Parathyroid adenoma (tissue), 2 donors: ENCODE measurements around the gene EXOSC10.

Experiments used
- H2AFZ ChIP-seq: fragments of 300-600 bp; sonication (generic); one replicate; pipeline ENCODE4 v1.7.0; 2017; ENCODE audit warnings: antibody characterized with exemption, mild to moderate bottlenecking
- H3K27ac ChIP-seq: fragments of 300-600 bp; sonication (generic); one replicate; pipeline ENCODE4 v1.7.0; 2017
- H3K27me3 ChIP-seq: fragments of 300-600 bp; sonication (generic); one replicate; pipeline ENCODE4 v1.7.0; 2017; ENCODE audit warnings: low read length; ENCODE audit not compliant: control insufficient read depth, insufficient read depth
- H3K36me3 ChIP-seq: fragments of 300-600 bp; sonication (generic); one replicate; pipeline ENCODE4 v1.7.0; 2017; ENCODE audit warnings: low read length; ENCODE audit not compliant: control insufficient read depth, insufficient read depth
- H3K4me1 ChIP-seq: fragments of 300-600 bp; sonication (generic); one replicate; pipeline ENCODE4 v1.7.0; 2017; ENCODE audit warnings: control low read depth
- H3K4me2 ChIP-seq: fragments of 300-600 bp; sonication (generic); one replicate; pipeline ENCODE4 v1.7.0; 2017; ENCODE audit warnings: low read length
- H3K4me3 ChIP-seq: fragments of 300-600 bp; sonication (generic); one replicate; pipeline ENCODE4 v1.7.0; 2017; ENCODE audit warnings: low read depth, low read length
- H3K79me2 ChIP-seq: fragments of 300-600 bp; sonication (generic); one replicate; pipeline ENCODE4 v1.7.0; 2017; ENCODE audit warnings: control low read depth
- H3K9ac ChIP-seq: fragments of 300-600 bp; sonication (generic); one replicate; pipeline ENCODE4 v1.7.0; 2017; ENCODE audit warnings: mild to moderate bottlenecking
- H3K9me3 ChIP-seq: fragments of 300-600 bp; sonication (generic); one replicate; pipeline ENCODE4 v1.7.0; 2017; ENCODE audit warnings: low read length; ENCODE audit not compliant: control insufficient read depth
- CTCF ChIP-seq: fragments of 300-600 bp; sonication (generic); IDR thresholded peaks from one replicate; pipeline ENCODE4 v1.7.0; 2017; ENCODE audit warnings: antibody characterized with exemption, mild to moderate bottlenecking
- donor health status: primary hyperparathyroidism.

EXOSC10 gene

GRCh38 chr1:11058595-11059154 is 41.0 kb downstream of the EXOSC10 start:
- peak overlapping the region; percentile 87 for H2AFZ ChIP-seq
- H3K4me1 ChIP-seq, result no peaks in the 10 kb centered on the region
- no peak overlapping the region for H3K27ac ChIP-seq
- H3K9ac ChIP-seq, result no peak overlapping the region
- H3K4me2 ChIP-seq, result peak overlapping the region; percentile 92
- H3K27me3 ChIP-seq, result no peaks in the 10 kb centered on the region
- no peaks in the 10 kb centered on the region for H3K36me3 ChIP-seq
- H3K79me2 ChIP-seq, result no peaks in the 10 kb centered on the region
- H3K4me3 ChIP-seq, result peak overlapping the region; percentile 58
- H3K9me3 ChIP-seq, result no peaks in the 10 kb centered on the region
- no peak for TF ChIP-seq CTCF

DNA sequence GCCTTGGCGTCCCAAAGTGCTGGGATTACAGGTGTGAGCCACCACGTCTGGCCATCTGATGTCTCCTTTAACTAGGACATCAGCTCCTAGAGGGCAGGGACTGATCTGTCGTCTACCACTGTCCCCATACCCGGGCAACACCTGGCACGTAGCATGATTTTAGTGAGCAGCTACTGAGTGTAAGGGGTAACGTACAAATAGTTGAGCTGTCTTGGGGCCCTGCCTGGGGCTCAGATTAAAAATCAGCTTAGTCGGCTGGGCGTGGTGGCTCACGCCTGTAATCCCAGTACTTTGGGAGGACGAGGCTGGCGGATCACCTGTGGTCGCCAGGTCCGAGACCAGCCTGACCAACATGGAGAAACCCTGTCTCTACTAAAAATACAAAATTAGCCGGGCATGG is 41.6 kb downstream of the EXOSC10 start:
- Histone ChIP-seq H3K27ac (no peak overlapping the region), H3K79me2 (no peaks in the 10 kb centered on the region), H3K4me3 (no peak overlapping the region), H3K9me3 (no peaks in the 10 kb centered on the region), H3K9ac (no peak overlapping the region), H2AFZ (no peak overlapping the region), H3K36me3 (no peaks in the 10 kb centered on the region), H3K4me2 (no peak overlapping the region), H3K27me3 (no peaks in the 10 kb centered on the region), H3K4me1 (no peaks in the 10 kb centered on the region)
- no peak for TF ChIP-seq CTCF

GRCh38 chr1:11057477-11057876 is 42.2 kb downstream of the EXOSC10 start:
- Histone ChIP-seq H3K27ac (no peak overlapping the region), H3K4me1 (no peaks in the 10 kb centered on the region), H3K36me3 (no peaks in the 10 kb centered on the region), H3K9me3 (no peaks in the 10 kb centered on the region), H3K9ac (no peak overlapping the region), H3K27me3 (no peaks in the 10 kb centered on the region), H3K4me3 (no peak overlapping the region), H2AFZ (no peak overlapping the region), H3K79me2 (no peaks in the 10 kb centered on the region), H3K4me2 (no peak overlapping the region)
- no peak for TF ChIP-seq CTCF

DNA sequence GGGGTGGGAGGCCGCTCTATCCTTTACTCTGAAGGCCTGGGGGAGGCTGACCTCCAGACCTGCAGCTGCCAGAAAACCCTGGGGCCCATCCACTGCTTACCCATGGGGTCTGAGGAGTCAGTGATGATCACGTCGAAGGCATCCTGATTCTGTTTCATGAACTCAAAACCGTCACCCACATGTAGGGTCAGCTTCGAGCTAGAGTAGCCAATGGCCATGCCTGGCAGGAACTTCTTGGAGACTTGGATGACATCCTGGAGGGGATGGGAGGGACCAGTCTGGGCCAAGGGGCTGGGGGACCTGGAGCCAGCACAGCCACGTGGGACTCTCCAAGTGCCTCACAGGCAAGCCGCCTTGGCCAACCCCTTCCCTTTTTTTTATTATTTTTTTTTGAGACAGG is 43.2 kb downstream of the EXOSC10 start:
- H3K36me3 ChIP-seq, result no peaks in the 10 kb centered on the region
- no peak overlapping the region for H2AFZ ChIP-seq
- H3K4me2 ChIP-seq, result no peak overlapping the region
- TF ChIP-seq CTCF, result no peak
- H3K79me2 ChIP-seq, result no peaks in the 10 kb centered on the region
- H3K27ac ChIP-seq, result no peak overlapping the region
- H3K4me3 ChIP-seq, result no peak overlapping the region
- H3K4me1 ChIP-seq, result no peaks in the 10 kb centered on the region
- H3K27me3 ChIP-seq, result no peaks in the 10 kb centered on the region
- no peaks in the 10 kb centered on the region for H3K9me3 ChIP-seq
- H3K9ac ChIP-seq, result no peak overlapping the region

DNA sequence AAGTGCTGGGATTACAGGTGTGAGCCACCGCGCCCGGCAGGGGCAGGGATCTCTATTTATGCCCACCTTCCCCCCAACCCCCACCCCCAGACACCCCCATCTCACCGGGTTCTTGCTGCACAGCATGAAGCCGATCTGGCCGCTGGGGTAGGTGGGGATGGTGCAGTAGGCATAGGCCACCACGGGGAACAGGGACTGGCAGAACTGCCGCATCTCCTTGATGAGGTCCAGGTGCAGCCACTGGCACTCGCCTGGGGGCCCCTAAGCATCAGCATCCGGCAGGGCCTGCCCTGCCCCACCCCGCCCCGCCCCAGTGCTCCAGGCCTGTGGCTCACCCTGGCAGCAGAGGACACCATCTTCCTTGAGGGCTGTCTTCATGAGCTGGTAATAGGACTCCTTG is 44.0 kb downstream of the EXOSC10 start:
- H3K4me3 ChIP-seq, result no peak overlapping the region
- TF ChIP-seq CTCF, result no peak
- H3K9ac ChIP-seq, result no peak overlapping the region
- no peak overlapping the region for H3K4me2 ChIP-seq
- H3K27ac ChIP-seq, result no peak overlapping the region
- H3K4me1 ChIP-seq, result no peaks in the 10 kb centered on the region
- no peaks in the 10 kb centered on the region for H3K9me3 ChIP-seq
- no peaks in the 10 kb centered on the region for H3K79me2 ChIP-seq
- no peaks in the 10 kb centered on the region for H3K27me3 ChIP-seq
- H3K36me3 ChIP-seq, result no peaks in the 10 kb centered on the region
- no peak overlapping the region for H2AFZ ChIP-seq
